Keratinocyte (primary cell): Measurements from ENCODE around the gene TPD52L2. TPM values are rescaled to one million over a fixed set of nuclear protein-coding genes. Genes with fewer than 3 reads are reported as not detected.

Experiments
- DNase-seq: peaks from one replicate; pipeline ENCODE4 v3.0.0-alpha.2; 2011; ENCODE audit warnings: low read depth, missing footprints, low spot score
- FAIRE-seq: peaks from 2 replicates; lab custom pipeline; 2011; peaks lifted over from hg19 to GRCh38; lab: Jason Lieb, UNC
- H2AFZ ChIP-seq: 2 replicates; pipeline ENCODE4 v1.6.0; 2012; ENCODE audit warnings: low read length, control low read depth, inconsistent platforms; ENCODE audit not compliant: control insufficient read depth
- H3K27ac ChIP-seq: 2 replicates; pipeline ENCODE4 v1.5.1; 2011; ENCODE audit warnings: low read length; ENCODE audit not compliant: control insufficient read depth, insufficient read depth
- H3K27me3 ChIP-seq: 3 replicates; pipeline ENCODE4 v1.6.0; 2011; ENCODE audit warnings: low read length; ENCODE audit not compliant: control insufficient read depth, insufficient read depth; ENCODE audit errors: extremely low read depth
- H3K36me3 ChIP-seq, 2 experiments: 2 replicates in 1 of 2; 3 replicates in 1 of 2; pipeline ENCODE4 v1.5.1; 2011; ENCODE audit warnings: low read length in 2 of 2, mild to moderate bottlenecking in 1 of 2; ENCODE audit not compliant: control insufficient read depth in 2 of 2, insufficient read depth in 2 of 2; ENCODE audit errors: extremely low read depth in 1 of 2
- H3K4me1 ChIP-seq: 3 replicates; pipeline ENCODE4 v1.5.1; 2011; ENCODE audit warnings: low read length; ENCODE audit not compliant: control insufficient read depth, insufficient read depth; ENCODE audit errors: extremely low read depth
- H3K4me2 ChIP-seq: 3 replicates; pipeline ENCODE4 v1.6.0; 2011; ENCODE audit warnings: low read depth, low read length; ENCODE audit not compliant: control insufficient read depth, insufficient read depth; ENCODE audit errors: extremely low read depth
- H3K4me3 ChIP-seq, 3 experiments: fragments of 200-600 bp in 1 of 3; sonication (generic) in 1 of 3; 2 replicates in 2 of 3; 3 replicates in 1 of 3; pipeline ENCODE4 v1.5.1; 2011 to 2016; ENCODE audit warnings: low read length in 3 of 3, mild to moderate bottlenecking in 3 of 3, control low read depth in 2 of 3, inconsistent platforms in 1 of 3, low read depth in 1 of 3, mixed read lengths in 1 of 3, mixed run types in 1 of 3, moderate library complexity in 1 of 3; ENCODE audit not compliant: control insufficient read depth in 2 of 3, insufficient read depth in 2 of 3; ENCODE audit errors: extremely low read depth in 1 of 3
- H3K79me2 ChIP-seq: 2 replicates; pipeline ENCODE4 v1.6.0; 2012; ENCODE audit warnings: low read length; ENCODE audit not compliant: control insufficient read depth, insufficient read depth
- H3K9ac ChIP-seq: 3 replicates; pipeline ENCODE4 v1.6.0; 2011; ENCODE audit warnings: low read length; ENCODE audit not compliant: control insufficient read depth, insufficient read depth; ENCODE audit errors: extremely low read depth
- H3K9me1 ChIP-seq: 3 replicates; pipeline ENCODE4 v1.6.0; 2011; ENCODE audit warnings: low read length; ENCODE audit not compliant: control insufficient read depth, insufficient read depth; ENCODE audit errors: extremely low read depth
- H3K9me3 ChIP-seq: 2 replicates; pipeline ENCODE4 v1.5.1; 2012; ENCODE audit warnings: low read depth, low read length; ENCODE audit not compliant: control insufficient read depth
- H4K20me1 ChIP-seq: 3 replicates; pipeline ENCODE4 v1.6.0; 2011; ENCODE audit warnings: low read length; ENCODE audit not compliant: control insufficient read depth, insufficient read depth; ENCODE audit errors: extremely low read depth
- EZH2 ChIP-seq: IDR thresholded peaks from one replicate; pipeline ENCODE4 v1.6.1; 2012; ENCODE audit warnings: inconsistent platforms, mild to moderate bottlenecking, low read length, moderate library complexity
- dilution Hi-C: fragments of 300-500 bp; cut with MboI; formaldehyde crosslinking; loops from one replicate; pipeline ENCODE4 v1.7.0; 2020; ENCODE audit warnings: low sequenced_read_pairs; ENCODE audit not compliant: extremely low pct_ligation_motif_present
- polyA plus RNA-seq, 5 experiments: library from polyadenylated mRNA; depleted of rRNA in 3 of 5; stranded (reverse) in 3 of 5; stranded (forward) in 1 of 5; unstranded in 1 of 5; fragments of >200 nt; gene quantifications; 1 replicate in 1 of 5; 2 replicates in 3 of 5; 3 replicates in 1 of 5; pipeline versions ENCODE4 v1.2.1 to v1.2.3, GENCODE V29; 2011 to 2012; ENCODE audit warnings: missing spikeins in 2 of 5, low read depth in 1 of 5, low replicate concordance in 1 of 5
- TF ChIP-seq, protein P1 (sequence below), 3 experiments: IDR thresholded peaks in 1 of 3; conservative IDR thresholded peaks in 1 of 3; optimal IDR thresholded peaks in 1 of 3; 2 replicates in 2 of 3; 3 replicates in 1 of 3; pipeline versions ENCODE3 to v1.5.1; 2011; ENCODE audit warnings: low read length in 3 of 3, mild to moderate bottlenecking in 3 of 3, moderate library complexity in 2 of 3, control low read depth in 1 of 3, inconsistent platforms in 1 of 3; ENCODE audit not compliant: insufficient read depth in 2 of 3; ENCODE audit errors: extremely low read depth in 1 of 3

Gene TPD52L2
- polyA plus RNA-seq, 1 donor (not counting 4 experiments of a cell fraction or from before 2014, with no cell fraction given), result 177 TPM

DNA sequence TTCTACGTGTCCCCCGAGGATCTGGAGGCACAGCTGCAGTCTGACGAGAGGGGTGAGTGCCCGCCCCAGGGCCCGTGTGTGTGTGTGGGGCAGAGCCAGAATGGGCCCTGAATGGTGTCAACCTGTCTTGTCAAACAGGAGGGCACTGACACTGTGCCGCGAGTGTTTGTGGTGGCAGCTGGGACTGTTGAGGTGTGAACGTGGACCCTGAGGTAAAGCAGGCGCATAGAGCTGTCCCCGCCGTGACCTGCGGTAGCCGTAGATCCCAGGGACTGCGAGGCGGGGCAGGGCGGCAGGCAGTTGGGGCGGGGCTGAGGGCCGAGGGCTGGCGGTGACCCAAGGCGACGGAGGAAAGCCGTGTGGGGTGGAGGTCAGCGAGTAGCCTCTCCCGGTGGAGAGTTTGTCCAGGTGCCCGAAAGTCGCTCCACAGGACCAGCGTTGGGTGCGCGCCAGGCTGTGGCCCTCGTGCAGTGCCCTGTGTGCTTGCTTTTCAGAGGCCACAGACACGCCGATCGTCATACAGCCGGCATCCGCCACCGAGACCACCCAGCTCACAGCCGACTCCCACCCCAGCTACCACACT, 66.0 kb downstream of the TPD52L2 start:
- Histone ChIP-seq H3K79me2 (peaks cover 69% of the 10 kb centered on the region), H3K9me3 (no peaks in the 10 kb centered on the region), H3K4me2 (no peak overlapping the region), H3K9ac (no peak overlapping the region), H3K36me3 (peaks cover 56 to 65% of the 10 kb centered on the region in 2 experiments), H3K9me1 (no peaks in the 10 kb centered on the region), H3K4me1 (no peaks in the 10 kb centered on the region), H2AFZ (no peak overlapping the region), H3K27ac (no peak overlapping the region), H3K4me3 (no peak overlapping the region), H3K27me3 (no peaks in the 10 kb centered on the region), H4K20me1 (peaks cover 22% of the 10 kb centered on the region)
- DNase-seq (no peak), FAIRE-seq (no peak)
- dilution Hi-C loops, result no loop called here
- no peak for TF ChIP-seq EZH2
- TF ChIP-seq, protein P1, sequence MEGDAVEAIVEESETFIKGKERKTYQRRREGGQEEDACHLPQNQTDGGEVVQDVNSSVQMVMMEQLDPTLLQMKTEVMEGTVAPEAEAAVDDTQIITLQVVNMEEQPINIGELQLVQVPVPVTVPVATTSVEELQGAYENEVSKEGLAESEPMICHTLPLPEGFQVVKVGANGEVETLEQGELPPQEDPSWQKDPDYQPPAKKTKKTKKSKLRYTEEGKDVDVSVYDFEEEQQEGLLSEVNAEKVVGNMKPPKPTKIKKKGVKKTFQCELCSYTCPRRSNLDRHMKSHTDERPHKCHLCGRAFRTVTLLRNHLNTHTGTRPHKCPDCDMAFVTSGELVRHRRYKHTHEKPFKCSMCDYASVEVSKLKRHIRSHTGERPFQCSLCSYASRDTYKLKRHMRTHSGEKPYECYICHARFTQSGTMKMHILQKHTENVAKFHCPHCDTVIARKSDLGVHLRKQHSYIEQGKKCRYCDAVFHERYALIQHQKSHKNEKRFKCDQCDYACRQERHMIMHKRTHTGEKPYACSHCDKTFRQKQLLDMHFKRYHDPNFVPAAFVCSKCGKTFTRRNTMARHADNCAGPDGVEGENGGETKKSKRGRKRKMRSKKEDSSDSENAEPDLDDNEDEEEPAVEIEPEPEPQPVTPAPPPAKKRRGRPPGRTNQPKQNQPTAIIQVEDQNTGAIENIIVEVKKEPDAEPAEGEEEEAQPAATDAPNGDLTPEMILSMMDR (optimal IDR thresholded peaks at IDR 0.05 in 1 of 3, IDR thresholded peaks at IDR 0.05 in 1 of 3, conservative IDR thresholded peaks at IDR 0.05 in 1 of 3; ENCODE audit: extremely low read depth in 1 of 3, insufficient read depth in 2 of 3, low read length in 3 of 3), result no peak

DNA sequence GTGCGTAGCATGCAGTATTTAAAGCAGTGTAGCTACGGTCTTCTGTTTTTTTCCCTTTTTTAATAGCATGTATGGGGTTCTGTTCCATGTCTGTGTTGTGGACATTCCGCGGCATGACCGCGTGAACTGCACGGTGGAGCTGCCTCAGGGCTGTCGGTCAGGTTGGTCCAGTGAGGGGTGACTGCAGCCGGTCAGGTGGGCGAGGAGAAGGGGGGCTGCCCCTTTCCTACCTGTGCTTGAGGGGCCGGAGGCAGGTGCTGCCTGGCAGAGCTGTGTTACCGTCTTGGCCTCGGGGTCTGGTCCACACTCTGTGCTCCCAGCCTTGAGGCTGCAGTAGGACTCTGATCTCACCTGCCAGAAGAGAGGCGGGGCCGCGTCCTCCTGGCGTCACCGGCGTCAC, 66.7 kb downstream of the TPD52L2 start:
- H3K36me3 ChIP-seq, result peaks cover 60 to 64% of the 10 kb centered on the region in 2 experiments
- no peak for FAIRE-seq

More for the DNA sequence above, 66.7 kb downstream of the TPD52L2 start:
- H3K4me1 ChIP-seq, result no peaks in the 10 kb centered on the region
- H3K9me1 ChIP-seq, result no peaks in the 10 kb centered on the region
- no peaks in the 10 kb centered on the region for H3K9me3 ChIP-seq
- TF ChIP-seq, protein P1 (optimal IDR thresholded peaks at IDR 0.05 in 1 of 3, IDR thresholded peaks at IDR 0.05 in 1 of 3, conservative IDR thresholded peaks at IDR 0.05 in 1 of 3; ENCODE audit: extremely low read depth in 1 of 3, insufficient read depth in 2 of 3, low read length in 3 of 3), result no peak
- no peak for TF ChIP-seq EZH2
- H3K27me3 ChIP-seq, result no peaks in the 10 kb centered on the region
- no peak overlapping the region for H3K4me3 ChIP-seq
- dilution Hi-C loops, result no loop called here
- no peak for DNase-seq
- H3K79me2 ChIP-seq, result peaks cover 65% of the 10 kb centered on the region
- no peak overlapping the region for H3K9ac ChIP-seq
- no peak overlapping the region for H3K27ac ChIP-seq
- no peak overlapping the region for H2AFZ ChIP-seq
- no peak overlapping the region for H3K4me2 ChIP-seq
- peaks cover 17% of the 10 kb centered on the region for H4K20me1 ChIP-seq
